Sigmoid colon (tissue), 4 donors: ENCODE data around the gene DAB2IP.

Source experiments
- POLR2AphosphoS5 ChIP-seq, 4 donors: sonication (generic); formaldehyde crosslinking; IDR thresholded peaks; one replicate each; pipeline ENCODE4 v1.6.1; 2017; ENCODE audit warnings: antibody characterized with exemption in 4 of 4
- TF ChIP-seq, protein P1 (sequence below), 4 experiments: fragments of 450-650 bp in 3 of 4; fragments of 200-600 bp in 1 of 4; IDR thresholded peaks; one replicate each; pipeline ENCODE4 v1.5.1; 2016 to 2019; ENCODE audit warnings: antibody characterized with exemption in 4 of 4, mild to moderate bottlenecking in 3 of 4, moderate library complexity in 2 of 4

- TF ChIP-seq, protein P1, sequence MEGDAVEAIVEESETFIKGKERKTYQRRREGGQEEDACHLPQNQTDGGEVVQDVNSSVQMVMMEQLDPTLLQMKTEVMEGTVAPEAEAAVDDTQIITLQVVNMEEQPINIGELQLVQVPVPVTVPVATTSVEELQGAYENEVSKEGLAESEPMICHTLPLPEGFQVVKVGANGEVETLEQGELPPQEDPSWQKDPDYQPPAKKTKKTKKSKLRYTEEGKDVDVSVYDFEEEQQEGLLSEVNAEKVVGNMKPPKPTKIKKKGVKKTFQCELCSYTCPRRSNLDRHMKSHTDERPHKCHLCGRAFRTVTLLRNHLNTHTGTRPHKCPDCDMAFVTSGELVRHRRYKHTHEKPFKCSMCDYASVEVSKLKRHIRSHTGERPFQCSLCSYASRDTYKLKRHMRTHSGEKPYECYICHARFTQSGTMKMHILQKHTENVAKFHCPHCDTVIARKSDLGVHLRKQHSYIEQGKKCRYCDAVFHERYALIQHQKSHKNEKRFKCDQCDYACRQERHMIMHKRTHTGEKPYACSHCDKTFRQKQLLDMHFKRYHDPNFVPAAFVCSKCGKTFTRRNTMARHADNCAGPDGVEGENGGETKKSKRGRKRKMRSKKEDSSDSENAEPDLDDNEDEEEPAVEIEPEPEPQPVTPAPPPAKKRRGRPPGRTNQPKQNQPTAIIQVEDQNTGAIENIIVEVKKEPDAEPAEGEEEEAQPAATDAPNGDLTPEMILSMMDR (IDR thresholded peaks at IDR 0.05) = no peak
- TF ChIP-seq POLR2AphosphoS5 (IDR thresholded peaks at IDR 0.05) = no peak
Observed at GRCh38 chr9:121753802-121754654, 102.6 kb downstream of the DAB2IP start.
